AG04450 (cell line): ENCODE measurements around the gene TRIM47. TPM values are rescaled to one million over a fixed set of nuclear protein-coding genes. Genes with fewer than 3 reads are reported as not detected.
A peak's percentile ranks its signal among the peaks of the same experiment; 100 is the strongest.
"Not testable (repeated sequence)": the region's sequence is repeated elsewhere in the genome, so short reads cannot be mapped to it uniquely, and the experiment has no call there.

Experiments used
- CTCF ChIA-PET: fragments of 300-600, 350-600 bp; formaldehyde crosslinking; extraction: SDS; loops from one replicate; lab custom pipeline; 2022; ENCODE audit warnings: antibody characterized with exemption, inconsistent platforms; lab: Charles Lee
- POLR2A ChIA-PET: fragments of 350-600 bp; formaldehyde crosslinking; extraction: SDS; loops from one replicate; lab custom pipeline; 2021; ENCODE audit warnings: antibody characterized with exemption, inconsistent platforms; lab: Yijun Ruan, JAX
- DNase-seq: peaks from one replicate; pipeline ENCODE4 v3.0.0-alpha.2; 2011; ENCODE audit warnings: low read depth, low spot score
- H3K27ac ChIP-seq: one replicate; pipeline ENCODE4 v1.5.1; 2012; ENCODE audit warnings: low read depth, low read length, control low read depth
- H3K27me3 ChIP-seq: one replicate; pipeline ENCODE4 v1.6.0; 2012; ENCODE audit warnings: low read length; ENCODE audit not compliant: control insufficient read depth, insufficient read depth
- H3K4me3 ChIP-seq: 2 replicates; pipeline ENCODE4 v1.5.1; 2011; ENCODE audit warnings: mild to moderate bottlenecking, low read depth, low read length, control low read depth
- H3K9me3 ChIP-seq: 2 replicates; pipeline ENCODE4 v1.5.1; 2012; ENCODE audit warnings: low read length; ENCODE audit not compliant: control insufficient read depth, insufficient read depth
- CTCF ChIP-seq: IDR thresholded peaks from 2 replicates; pipeline ENCODE4 v1.5.1; 2011; ENCODE audit warnings: low read depth, low read length, control low read depth, inconsistent platforms
- polyA plus RNA-seq: library from polyadenylated mRNA; depleted of rRNA; stranded (reverse); fragments of >200 nt; gene quantifications from 2 replicates; pipeline ENCODE4 v1.2.3, GENCODE V29; 2011

TRIM47 gene
- polyA plus RNA-seq, 1 experiment = 5.7 TPM

- POLR2A ChIA-PET = interaction anchor here (0.6 to 2.1 kb wide), 18 partner anchors 8 to 285 kb away, joined by 3 to 21 read pairs (median 4); partner anchors contain the start of genes FBF1, MRPL38, TRIM47 and TRIM65
- no peaks in the 10 kb centered on the region for H3K9me3 ChIP-seq
- H3K27me3 ChIP-seq = no peaks in the 10 kb centered on the region
- H3K4me3 ChIP-seq = peak overlapping the region; percentile 94
- no peak for DNase-seq
- peak overlapping the region; percentile 47 for H3K27ac ChIP-seq
- CTCF ChIA-PET = interaction anchor here (0.6 to 3.5 kb wide), 12 partner anchors 9 to 105 kb away, joined by 3 to 18 read pairs (median 4); no protein-coding TSS in a partner anchor
- no peak for TF ChIP-seq CTCF
These were observed 23.5 kb downstream of the TRIM47 start for GRCh38 chr17:75854881-75855309.

- POLR2A ChIA-PET = interaction anchor here (0.6 to 2.0 kb wide), 8 partner anchors 9 to 458 kb away, joined by 3 to 21 read pairs (median 8); partner anchors contain the start of genes FBF1 and TRIM65
- H3K9me3 ChIP-seq = no peaks in the 10 kb centered on the region
- no peak for DNase-seq
- no peak for TF ChIP-seq CTCF
- H3K27ac ChIP-seq = peak overlapping the region; percentile 57
- H3K4me3 ChIP-seq = peak overlapping the region; percentile 94
- CTCF ChIA-PET = interaction anchor here (1.3 to 3.5 kb wide), 3 partner anchors 8 to 71 kb away, joined by 6 to 18 read pairs (median 8); no protein-coding TSS in a partner anchor
- H3K27me3 ChIP-seq = no peaks in the 10 kb centered on the region
These were observed 24.2 kb downstream of the TRIM47 start for GRCh38 chr17:75854101-75854748.

GRCh38 chr17:75853433-75853832 is 24.9 kb downstream of the TRIM47 start:
- DNase-seq = no peak
- Histone ChIP-seq H3K4me3 (no peak overlapping the region), H3K9me3 (no peaks in the 10 kb centered on the region), H3K27me3 (no peaks in the 10 kb centered on the region), H3K27ac (no peak overlapping the region)
- ChIA-PET CTCF (interaction anchor here (0.6 to 3.5 kb wide), 3 partner anchors 7 to 70 kb away, joined by 3 to 18 read pairs (median 6); no protein-coding TSS in a partner anchor), POLR2A (interaction anchor here (0.6 kb wide), 1 partner anchor 270 kb away, joined by 10 read pairs; no protein-coding TSS in a partner anchor)
- TF ChIP-seq CTCF = no peak

- CTCF ChIA-PET, H3K27ac ChIP-seq, DNase-seq, H3K9me3 ChIP-seq, H3K27me3 ChIP-seq, H3K4me3 ChIP-seq, POLR2A ChIA-PET: not testable (repeated sequence)
These were observed 26.7 kb downstream of the TRIM47 start for GRCh38 chr17:75851693-75851991.

GRCh38 chr17:75850928-75851692 is 27.3 kb downstream of the TRIM47 start:
- TF ChIP-seq CTCF = no peak
- H3K9me3 ChIP-seq = no peaks in the 10 kb centered on the region
- H3K27ac ChIP-seq = no peak overlapping the region
- H3K4me3 ChIP-seq = no peak overlapping the region
- no peak for DNase-seq
- ChIA-PET CTCF (interaction anchor here (1.4 kb wide), 1 partner anchor 11 kb away, joined by 4 read pairs; no protein-coding TSS in a partner anchor), POLR2A (no interaction called here)
- no peaks in the 10 kb centered on the region for H3K27me3 ChIP-seq
